IMR-90 (cell line): ENCODE data around the gene NXPH3. TPM values are rescaled to one million over a fixed set of nuclear protein-coding genes. Genes with fewer than 3 reads are reported as not detected.

Source experiments
- ATAC-seq: fragments of 200-7000 bp; cut with Tn5 transposase; 2 replicates; pipeline ENCODE4 v1.9.1; 2020; ENCODE audit warnings: low read depth, mild to moderate bottlenecking, moderate library complexity
- BruUV-seq: library from RNA; stranded (reverse); fragments of 400-500 nt; replicated peaks from 2 replicates; lab custom pipeline; 2021; lab: Mats Ljungman, UMichigan
- CTCF ChIA-PET: fragments of 300-600 bp; formaldehyde crosslinking; extraction: SDS; loops from one replicate; lab custom pipeline; 2021; ENCODE audit warnings: antibody characterized with exemption; lab: Yijun Ruan, JAX
- POLR2A ChIA-PET: fragments of 300-600 bp; sonication (Branson Sonifier 250); formaldehyde crosslinking; loops from one replicate; lab custom pipeline; 2022; ENCODE audit warnings: antibody characterized with exemption; ENCODE audit not compliant: unreplicated experiment; lab: Charles Lee
- DNase-seq: peaks from one replicate; pipeline ENCODE4 v3.0.0; 2013
- H2AFZ ChIP-seq: replicated peaks from 2 replicates; pipeline ENCODE3; 2013; ENCODE audit warnings: low read length, mild to moderate bottlenecking; ENCODE audit not compliant: poor library complexity
- H2AK5ac ChIP-seq: 2 replicates; pipeline ENCODE4 v1.6.1; 2013; ENCODE audit warnings: low read depth, low read length, inconsistent platforms
- H2AK9ac ChIP-seq: replicated peaks from 2 replicates; pipeline ENCODE3; 2013; ENCODE audit warnings: mild to moderate bottlenecking, low read depth, low read length, moderate library complexity; ENCODE audit not compliant: poor library complexity
- H2BK120ac ChIP-seq: 2 replicates; pipeline ENCODE4 v1.6.1; 2013; ENCODE audit warnings: low read depth, low read length, inconsistent platforms
- H2BK15ac ChIP-seq: 3 replicates; pipeline ENCODE4 v1.6.1; 2013; ENCODE audit warnings: low read depth, low read length, inconsistent platforms
- H2BK20ac ChIP-seq: 2 replicates; pipeline ENCODE4 v1.6.1; 2013; ENCODE audit warnings: low read depth, mild to moderate bottlenecking, inconsistent platforms, low read length, moderate library complexity
- H2BK5ac ChIP-seq: 2 replicates; pipeline ENCODE4 v1.6.1; 2013; ENCODE audit warnings: mild to moderate bottlenecking, low read depth, low read length, inconsistent platforms; ENCODE audit not compliant: poor library complexity, severe bottlenecking
- H3K14ac ChIP-seq: replicated peaks from 2 replicates; pipeline ENCODE4 v1.6.1; 2013; ENCODE audit warnings: low read depth, low read length, inconsistent platforms
- H3K18ac ChIP-seq: 2 replicates; pipeline ENCODE4 v1.6.1; 2013; ENCODE audit warnings: low read depth, low read length, control low read depth
- H3K23ac ChIP-seq: 2 replicates; pipeline ENCODE4 v1.6.1; 2013; ENCODE audit warnings: low read depth, low read length, inconsistent platforms
- H3K27ac ChIP-seq: 2 replicates; pipeline ENCODE4 v1.5.1; 2013; ENCODE audit warnings: mild to moderate bottlenecking, control low read depth, low read length; ENCODE audit not compliant: insufficient read depth
- H3K27me3 ChIP-seq: 2 replicates; pipeline ENCODE4 v1.6.1; 2013; ENCODE audit warnings: low read length; ENCODE audit not compliant: control insufficient read depth, insufficient read depth
- H3K36me3 ChIP-seq: 2 replicates; pipeline ENCODE4 v1.6.1; 2013; ENCODE audit warnings: low read length, mixed read lengths; ENCODE audit not compliant: control insufficient read depth, insufficient read depth
- H3K4ac ChIP-seq: 2 replicates; pipeline ENCODE4 v1.6.1; 2013; ENCODE audit warnings: low read depth, low read length, inconsistent platforms
- H3K4me1 ChIP-seq: 2 replicates; pipeline ENCODE4 v1.6.1; 2013; ENCODE audit warnings: low read length, mixed read lengths; ENCODE audit not compliant: control insufficient read depth, insufficient read depth
- H3K4me2 ChIP-seq: 2 replicates; pipeline ENCODE4 v1.6.1; 2013; ENCODE audit warnings: low read depth, mild to moderate bottlenecking, control low read depth, low read length, moderate library complexity
- H3K4me3 ChIP-seq: 2 replicates; pipeline ENCODE4 v1.5.1; 2013; ENCODE audit warnings: low read depth, mild to moderate bottlenecking, control low read depth, low read length, moderate library complexity; ENCODE audit not compliant: insufficient read depth
- H3K56ac ChIP-seq: 2 replicates; pipeline ENCODE4 v1.6.1; 2013; ENCODE audit warnings: low read length, inconsistent platforms; ENCODE audit not compliant: insufficient read depth; ENCODE audit errors: extremely low read depth
- H3K79me1 ChIP-seq, 2 experiments: 2 replicates each; pipeline ENCODE4 v1.6.1; 2013; ENCODE audit warnings: low read length in 2 of 2, inconsistent platforms in 1 of 2, low read depth in 1 of 2
- H3K9ac ChIP-seq: 2 replicates; pipeline ENCODE4 v1.6.1; 2013; ENCODE audit warnings: low read depth, low read length, control low read depth
- H3K9me1 ChIP-seq: 2 replicates; pipeline ENCODE4 v1.6.1; 2013; ENCODE audit warnings: low read length, inconsistent platforms; ENCODE audit not compliant: insufficient read depth
- H3K9me3 ChIP-seq: 2 replicates; pipeline ENCODE4 v1.6.1; 2013; ENCODE audit warnings: low read length; ENCODE audit not compliant: control insufficient read depth, insufficient read depth
- H4K20me1 ChIP-seq: 2 replicates; pipeline ENCODE4 v1.6.1; 2013; ENCODE audit warnings: low read length, inconsistent platforms; ENCODE audit not compliant: insufficient read depth
- H4K5ac ChIP-seq: 2 replicates; pipeline ENCODE4 v1.6.1; 2013; ENCODE audit warnings: mild to moderate bottlenecking, low read depth, low read length, control low read depth
- H4K8ac ChIP-seq, 2 experiments: 2 replicates each; pipeline ENCODE4 v1.6.1; 2013; ENCODE audit warnings: low read depth in 2 of 2, low read length in 2 of 2, control low read depth in 1 of 2, inconsistent platforms in 1 of 2
- H4K91ac ChIP-seq: 2 replicates; pipeline ENCODE4 v1.6.1; 2013; ENCODE audit warnings: low read depth, low read length, inconsistent platforms; ENCODE audit not compliant: insufficient read depth
- CEBPB ChIP-seq: IDR thresholded peaks from 2 replicates; pipeline ENCODE4 v1.6.1; 2012; ENCODE audit warnings: low read depth, low read length, improper control_type of control experiment
- CHD1 ChIP-seq: IDR thresholded peaks from 2 replicates; pipeline ENCODE4 v1.6.1; 2012; ENCODE audit warnings: low read depth, low read length, improper control_type of control experiment
- CTCF ChIP-seq: conservative IDR thresholded peaks from 2 replicates; pipeline ENCODE4 v1.5.1; 2012; ENCODE audit warnings: mild to moderate bottlenecking, low read depth, low read length, improper control_type of control experiment
- MAFK ChIP-seq: IDR thresholded peaks from 2 replicates; pipeline ENCODE4 v1.6.1; 2012; ENCODE audit warnings: low read depth, low read length, improper control_type of control experiment
- MXI1 ChIP-seq: IDR thresholded peaks from 2 replicates; pipeline ENCODE4 v1.6.1; 2012; ENCODE audit warnings: low read depth, mild to moderate bottlenecking, low read length, moderate library complexity, borderline replicate concordance
- NFE2L2 ChIP-seq: fragments of 150-350 bp; IDR thresholded peaks from 2 replicates; pipeline ENCODE4 v1.6.1; 2016; ENCODE audit warnings: low read depth, mild to moderate bottlenecking, low read length
- RCOR1 ChIP-seq: IDR thresholded peaks from 2 replicates; pipeline ENCODE4 v1.6.1; 2012; ENCODE audit warnings: mild to moderate bottlenecking, low read length, improper control_type of control experiment; ENCODE audit not compliant: insufficient replicate concordance
- RFX5 ChIP-seq: IDR thresholded peaks from 2 replicates; pipeline ENCODE4 v1.8.0; 2012; ENCODE audit warnings: low read depth, mild to moderate bottlenecking, low read length, moderate library complexity
- WGBS, 2 experiments: methylation state at CpG; one replicate each; pipeline versions ENCODE4 v1.1.5 to v1.1.7; 2013; ENCODE audit warnings: missing lambda C conversion rate in 2 of 2; ENCODE audit not compliant: insufficient read length in 1 of 2; ENCODE audit errors: extremely low coverage in 2 of 2; 5-methylcytosine and 5-hydroxymethylcytosine counted together
- dilution Hi-C: fragments of 300-500 bp; cut with HindIII; formaldehyde crosslinking; loops from one replicate; pipeline ENCODE4 v1.14.3; 2018; ENCODE audit warnings: low sequenced_read_pairs; ENCODE audit not compliant: unreplicated experiment
- in situ Hi-C: fragments of 300-500 bp; cut with MboI; formaldehyde crosslinking; loops from 3 replicates; pipeline ENCODE4 v1.14.3; 2019; ENCODE audit warnings: low sequenced_read_pairs, inconsistent platforms, mixed read lengths
- intact Hi-C: fragments of 100-400 bp; cut with micrococcal nuclease; formaldehyde crosslinking; loops from 2 replicates; pipeline ENCODE4 v1.10.0; 2022
- polyA plus RNA-seq, 3 experiments: library from polyadenylated mRNA; depleted of rRNA; stranded (reverse); fragments of >200 nt; gene quantifications; 2 replicates each; pipeline ENCODE4 v1.2.3, GENCODE V29; 2012; ENCODE audit warnings: low replicate concordance in 1 of 3
- total RNA-seq: library from RNA; depleted of rRNA; stranded (reverse); fragments of >200 nt; gene quantifications from 2 replicates; pipeline ENCODE4 v1.2.3, GENCODE V29; 2012

The NXPH3 gene
- total and polyA plus RNA-seq, 2 of the 4 experiments (the other 2 are of a cell fraction) = 0.18 to 0.31 TPM

GRCh38 chr17:49572806-49573420 is 2.8 kb upstream of the NXPH3 start:
- Histone ChIP-seq H2BK20ac (no peak overlapping the region), H3K4me2 (no peak overlapping the region), H4K5ac (no peak overlapping the region), H2AFZ (no peak overlapping the region), H3K14ac (no peak overlapping the region), H3K9ac (no peak overlapping the region), H3K18ac (no peak overlapping the region), H3K9me1 (no peaks in the 10 kb centered on the region), H2BK120ac (no peak overlapping the region), H2BK15ac (no peak overlapping the region), H3K4me3 (no peak overlapping the region), H3K23ac (no peak overlapping the region), H3K79me1 (no peaks in the 10 kb centered on the region), H3K27ac (no peak overlapping the region), H3K56ac (no peak overlapping the region), H4K91ac (no peak overlapping the region), H4K8ac (no peak overlapping the region), H3K4ac (no peak overlapping the region), H3K27me3 (peaks cover 61% of the 10 kb centered on the region), H2AK9ac (no peak overlapping the region), H3K9me3 (no peaks in the 10 kb centered on the region), H3K4me1 (peaks cover 4% of the 10 kb centered on the region; the same call in 1 of the 2 replicates), H3K36me3 (no peaks in the 10 kb centered on the region), H4K20me1 (peaks cover 6% of the 10 kb centered on the region), H2AK5ac (no peak overlapping the region), H2BK5ac (no peak overlapping the region)
- DNase-seq = no peak
- no peak for TF ChIP-seq CTCF
- TF ChIP-seq MXI1 = no peak
- TF ChIP-seq RCOR1 = no peak
- TF ChIP-seq RFX5 = no peak
- no peak for TF ChIP-seq CEBPB
- TF ChIP-seq CHD1 = no peak
- no peak for TF ChIP-seq MAFK
- no peak for TF ChIP-seq NFE2L2
- BruUV-seq = no TSS peak
- in situ Hi-C loops = loop anchor here (5.0 kb wide), 3 partner anchors 124 to 424 kb away; partner anchors contain the start of genes DLX3 and TAC4
- ATAC-seq = no peak
- ChIA-PET CTCF (interaction anchor here (0.9 kb wide), 1 partner anchor 123 kb away, joined by 3 read pairs; no protein-coding TSS in a partner anchor), POLR2A (interaction anchor here (0.6 kb wide), 1 partner anchor 96 kb away, joined by 17 read pairs; no protein-coding TSS in a partner anchor)
- no CpG with 5 or more reads among the region's 6 CpGs for WGBS, 2 experiments
- dilution Hi-C loops = no loop called here
- intact Hi-C loops = loop anchor here (5.0 kb wide), 1 partner anchor 104 kb away; the partner anchor contains the start of gene SPOP
